Adrenal gland (tissue), 19 donors: ENCODE measurements around the gene BATF. TPM values are rescaled to one million over a fixed set of nuclear protein-coding genes. Genes with fewer than 3 reads are reported as not detected.
"Not testable (repeated sequence)": the region's sequence is repeated elsewhere in the genome, so short reads cannot be mapped to it uniquely, and the experiment has no call there.

Source experiments
- DNase-seq, 7 donors: peaks; one replicate each; pipeline ENCODE4 v3.0.0-alpha.2; 2019 to 2020
- H3K27ac ChIP-seq, 5 donors: fragments of 200-600 bp; sonication (generic) in 4 of 5; 1 replicate in 3 of 5; 2 replicates in 2 of 5; pipeline versions ENCODE4 v1.5.1 to v1.8.0; 2016 to 2020; ENCODE audit warnings: mild to moderate bottlenecking in 1 of 5
- H3K27me3 ChIP-seq: fragments of 200-600 bp; 2 replicates; pipeline ENCODE4 v1.8.0; 2021
- H3K36me3 ChIP-seq, 2 donors: fragments of 200-600 bp; replicated peaks in 1 of 2; 1 replicate in 1 of 2; 2 replicates in 1 of 2; pipeline versions ENCODE4 v1.5.1 to v1.8.0; 2018 to 2022
- H3K4me1 ChIP-seq, 2 donors: fragments of 200-600 bp; replicated peaks in 1 of 2; 1 replicate in 1 of 2; 2 replicates in 1 of 2; pipeline versions ENCODE4 v1.5.1 to v1.8.0; 2018 to 2021
- H3K4me3 ChIP-seq, 4 donors: fragments of 200-600 bp; sonication (generic) in 3 of 4; one replicate each; pipeline ENCODE4 v1.5.1; 2016 to 2018
- H3K9me3 ChIP-seq, 3 donors: fragments of 200-600 bp; sonication (generic) in 1 of 3; replicated peaks in 1 of 3; 1 replicate in 2 of 3; 2 replicates in 1 of 3; pipeline versions ENCODE4 v1.5.1 to v1.8.0; 2016 to 2021
- POLR2A ChIP-seq, 2 donors: fragments of 450-650 bp; IDR thresholded peaks; one replicate each; pipeline ENCODE4 v1.6.1; 2017; ENCODE audit warnings: antibody characterized with exemption in 2 of 2, mild to moderate bottlenecking in 2 of 2, moderate library complexity in 1 of 2
- WGBS, 4 donors: extraction: QIAGEN DNeasy Blood & Tissue Kit in 2 of 4; methylation state at CpG; one replicate each; pipeline versions ENCODE4 v1.1.5 to v1.1.7; 2013 to 2017; 5-methylcytosine and 5-hydroxymethylcytosine counted together
- intact Hi-C, 2 donors: fragments of 100-400 bp; cut with DNase I; formaldehyde crosslinking; loops; one replicate each; pipeline versions ENCODE4 v1.14.1 to v1.15.0; 2022 to 2023
- long read RNA-seq, 10 donors: library from polyadenylated mRNA in 3 of 10; unstranded in 2 of 10; stranded (forward) in 1 of 10; transcript quantifications; one replicate each; pipeline ENCODE4 v2.0.0 and lab custom pipeline, GENCODE V29; 2021 to 2026
- polyA plus RNA-seq, 3 donors: library from polyadenylated mRNA; stranded (reverse); fragments of 200-250 nt in 2 of 3; fragments of 350-450 nt in 1 of 3; fragmentation: Illumina TruSeq in 1 of 3; extraction: RNeasy Lipid Tissue Mini Kit (QIAGEN cat#74804) in 1 of 3; gene quantifications; one replicate each; pipeline ENCODE4 v1.2.3, GENCODE V29; 2013 to 2014
- total RNA-seq, 9 donors: library from RNA; depleted of rRNA in 4 of 9; stranded (reverse); fragments of >200 nt in 4 of 9; fragments of 120-200 nt in 1 of 9; fragmentation: NEBNext Ultra II Directional in 1 of 9; extraction: Animal tissue kit (Norgen Biotek cat#: 25700) in 1 of 9; gene quantifications; one replicate each; pipeline versions ENCODE4 v1.1.0 to v1.2.4, GENCODE V29; 2013 to 2023
- TF ChIP-seq, protein P1 (sequence below), 6 experiments: fragments of 450-650 bp in 4 of 6; fragments of 200-600 bp in 2 of 6; sonication (generic) in 1 of 6; IDR thresholded peaks; 1 replicate in 5 of 6; 2 replicates in 1 of 6; pipeline versions ENCODE4 v1.5.1 to v1.8.0; 2016 to 2021; ENCODE audit warnings: antibody characterized with exemption in 6 of 6, mild to moderate bottlenecking in 2 of 6, moderate library complexity in 1 of 6
- donor health status: healthy with polysubstance abuse.
- donor health status: Bipolar disorder and iron deficiency.
- donor health status: DM: yes; HTN: yes; CAD: no.
- donor health status: DM: no; HTN: no; CAD: no.
- donor health status: DM: no; HTN: no; CAD: no.
- donor health status: DM: yes; HTN: yes; CAD: no.

Gene BATF, protein sequence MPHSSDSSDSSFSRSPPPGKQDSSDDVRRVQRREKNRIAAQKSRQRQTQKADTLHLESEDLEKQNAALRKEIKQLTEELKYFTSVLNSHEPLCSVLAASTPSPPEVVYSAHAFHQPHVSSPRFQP
- total RNA-seq (1 to 10 TPM in 6 of 9 donors, under 1 TPM in 3; 0.67 to 4.7 (median 2.5) TPM), polyA plus RNA-seq (10 to 100 TPM in 1 of 3 donors, 1 to 10 TPM in 1, under 1 TPM in 1; 0.64 to 11.4 (median 7.2) TPM)
- long read RNA-seq, donor 1 = 0 reads
- long read RNA-seq, donor 2 = 0 reads
- long read RNA-seq, donor 3 = 0 reads
- long read RNA-seq, donor 4 = 0 reads
- long read RNA-seq, donor 5, transcript BATF-201 (3 exons, 980 nt) = major isoform, 5 of 5 reads
- long read RNA-seq, donor 5, partial matches to known transcripts = 0 of 5 reads
- long read RNA-seq, donor 5, other reads (novel, unspliced or antisense) = 0 of 5 reads
- long read RNA-seq, donor 6, partial matches to known transcripts = 0 of 1 reads
- long read RNA-seq, donor 6, other reads (novel, unspliced or antisense) = 0 of 1 reads
- long read RNA-seq, donor 7 = 0 reads
- long read RNA-seq, donor 8 = 0 reads
- long read RNA-seq, donor 9 = 0 reads
- long read RNA-seq, donor 10 = 0 reads

DNA sequence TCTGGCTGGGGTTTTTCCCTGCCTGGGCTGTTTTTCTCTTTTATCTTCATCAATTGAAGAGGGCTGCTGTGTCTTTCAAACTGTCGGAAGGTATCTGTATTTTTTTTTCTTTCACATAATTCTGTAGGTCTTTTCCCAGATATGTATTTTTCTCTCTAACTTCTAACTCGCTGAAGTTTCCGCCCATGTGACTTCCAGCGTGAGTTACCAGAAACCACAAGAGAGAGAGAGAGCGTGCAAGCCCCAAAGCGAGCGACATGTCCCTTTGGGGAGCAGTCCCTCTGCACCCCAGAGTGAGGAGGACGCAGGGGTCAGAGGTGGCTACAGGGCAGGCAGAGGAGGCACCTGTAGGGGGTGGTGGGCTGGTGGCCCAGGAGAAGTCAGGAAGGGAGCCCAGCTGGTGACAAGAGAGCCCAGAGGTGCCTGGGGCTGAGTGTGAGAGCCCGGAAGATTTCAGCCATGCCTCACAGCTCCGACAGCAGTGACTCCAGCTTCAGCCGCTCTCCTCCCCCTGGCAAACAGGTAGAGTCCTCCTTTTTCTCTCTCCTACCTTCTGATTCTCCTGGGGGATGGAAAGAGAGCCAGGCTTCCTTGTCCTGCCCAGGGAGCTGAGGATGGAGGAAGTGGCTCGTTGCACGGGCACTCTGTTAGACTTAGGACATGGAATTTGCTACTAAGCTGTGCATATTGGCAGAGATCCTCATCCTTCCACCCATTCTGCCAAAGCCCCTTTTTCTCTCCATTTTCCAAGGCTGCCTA, at the start of gene BATF:
BATF (plus strand) TSS at position 246 of the 759 bp plus-strand sequence; CDS start at position 460, 214 bp downstream.
- no peaks in the 10 kb centered on the region for H3K36me3 ChIP-seq
- H3K27me3 ChIP-seq = no peaks in the 10 kb centered on the region
- intact Hi-C loops = no loop called here
- 75 to 76% (median 75%) methylated on average over 11 to 13 of the region's 13 CpGs for WGBS, 4 donors
- peak within 1 kb of the TSS in 1 of 5 donors; percentile 27 for H3K27ac ChIP-seq
- TF ChIP-seq, protein P1, sequence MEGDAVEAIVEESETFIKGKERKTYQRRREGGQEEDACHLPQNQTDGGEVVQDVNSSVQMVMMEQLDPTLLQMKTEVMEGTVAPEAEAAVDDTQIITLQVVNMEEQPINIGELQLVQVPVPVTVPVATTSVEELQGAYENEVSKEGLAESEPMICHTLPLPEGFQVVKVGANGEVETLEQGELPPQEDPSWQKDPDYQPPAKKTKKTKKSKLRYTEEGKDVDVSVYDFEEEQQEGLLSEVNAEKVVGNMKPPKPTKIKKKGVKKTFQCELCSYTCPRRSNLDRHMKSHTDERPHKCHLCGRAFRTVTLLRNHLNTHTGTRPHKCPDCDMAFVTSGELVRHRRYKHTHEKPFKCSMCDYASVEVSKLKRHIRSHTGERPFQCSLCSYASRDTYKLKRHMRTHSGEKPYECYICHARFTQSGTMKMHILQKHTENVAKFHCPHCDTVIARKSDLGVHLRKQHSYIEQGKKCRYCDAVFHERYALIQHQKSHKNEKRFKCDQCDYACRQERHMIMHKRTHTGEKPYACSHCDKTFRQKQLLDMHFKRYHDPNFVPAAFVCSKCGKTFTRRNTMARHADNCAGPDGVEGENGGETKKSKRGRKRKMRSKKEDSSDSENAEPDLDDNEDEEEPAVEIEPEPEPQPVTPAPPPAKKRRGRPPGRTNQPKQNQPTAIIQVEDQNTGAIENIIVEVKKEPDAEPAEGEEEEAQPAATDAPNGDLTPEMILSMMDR (IDR thresholded peaks at IDR 0.05) = no peak
- no peak for TF ChIP-seq POLR2A (IDR thresholded peaks at IDR 0.05)
- no peaks in the 10 kb centered on the region for H3K9me3 ChIP-seq
- peak within 1 kb of the TSS in 1 of 4 donors; percentile 10 for H3K4me3 ChIP-seq
- no peak for DNase-seq
- H3K4me1 ChIP-seq = peaks cover 0 to 4% of the 10 kb centered on the region in 2 donors

DNA sequence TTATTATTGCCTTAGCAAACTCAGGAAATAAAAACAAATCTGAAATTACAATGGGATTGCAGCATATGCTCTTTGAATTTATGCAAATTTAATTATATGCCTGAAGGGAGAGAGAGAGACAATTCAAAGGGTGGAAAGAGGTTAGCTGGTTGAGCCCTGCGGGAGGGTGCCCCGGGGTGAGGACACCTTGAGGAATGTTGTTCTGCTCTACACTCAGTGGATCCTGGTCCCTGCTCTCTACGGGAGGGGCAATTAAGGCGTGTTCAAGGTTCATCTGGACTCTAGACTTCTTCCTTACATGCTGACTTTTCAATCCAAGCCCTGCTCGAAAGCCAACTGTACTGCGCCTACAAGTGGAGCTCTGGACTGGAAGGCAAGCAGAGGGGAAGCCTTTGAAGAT, 48.1 kb upstream of the BATF start:
- H3K4me1 ChIP-seq, H3K27me3 ChIP-seq, DNase-seq, H3K27ac ChIP-seq, H3K9me3 ChIP-seq, intact Hi-C loops, H3K4me3 ChIP-seq: not testable (repeated sequence)
- H3K36me3 ChIP-seq = peaks cover 0 to 43% of the 10 kb centered on the region in 2 donors
- WGBS, 4 donors = 81 to 90% (median 87%) methylated on average over 6 of the region's 6 CpGs

DNA sequence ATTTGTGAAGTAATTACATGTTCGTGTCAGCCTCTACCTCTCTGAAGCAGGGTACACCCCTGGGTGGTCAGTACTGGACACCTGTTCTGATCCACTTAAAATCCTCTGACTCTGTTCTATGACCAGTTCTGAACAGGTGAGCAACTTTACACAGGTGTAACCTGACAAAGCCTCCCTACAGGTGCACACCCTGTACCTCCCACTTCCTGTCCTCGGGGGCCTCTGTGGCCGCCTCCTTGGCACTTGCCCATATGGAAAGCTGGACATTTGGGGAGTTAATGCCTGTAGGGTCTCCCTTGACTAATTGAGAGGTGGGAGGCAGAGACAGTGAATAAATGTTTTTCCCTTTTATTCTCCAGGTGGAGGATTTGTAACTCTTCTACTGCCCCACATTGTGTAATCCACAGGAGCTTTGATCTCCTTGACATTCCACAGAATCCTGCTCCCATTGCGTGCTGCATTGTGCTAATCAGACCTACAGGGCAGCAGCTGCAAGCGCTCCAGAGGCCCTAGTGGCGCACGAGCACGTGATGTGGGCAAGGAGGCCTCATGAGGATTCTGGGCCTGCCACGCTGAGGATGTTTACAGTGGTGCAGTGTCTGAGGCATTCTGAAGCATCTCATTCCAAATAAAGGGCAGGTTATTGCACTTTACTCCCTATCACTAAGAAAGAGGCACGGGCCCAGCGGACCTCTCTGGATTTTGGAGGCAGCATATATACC, 45.8 kb upstream of the BATF start:
- Histone ChIP-seq H3K27ac (no peak overlapping the region), H3K9me3 (no peaks in the 10 kb centered on the region), H3K27me3 (no peaks in the 10 kb centered on the region), H3K36me3 (peaks cover 0 to 20% of the 10 kb centered on the region in 2 donors), H3K4me3 (no peak overlapping the region), H3K4me1 (no peaks in the 10 kb centered on the region)
- no peak for DNase-seq
- intact Hi-C loops = no loop called here
- WGBS, 4 donors = 77 to 92% (median 91%) methylated on average over 9 to 11 of the region's 11 CpGs
- TF ChIP-seq POLR2A (IDR thresholded peaks at IDR 0.05) = no peak
- TF ChIP-seq, protein P1 (IDR thresholded peaks at IDR 0.05) = no peak

DNA sequence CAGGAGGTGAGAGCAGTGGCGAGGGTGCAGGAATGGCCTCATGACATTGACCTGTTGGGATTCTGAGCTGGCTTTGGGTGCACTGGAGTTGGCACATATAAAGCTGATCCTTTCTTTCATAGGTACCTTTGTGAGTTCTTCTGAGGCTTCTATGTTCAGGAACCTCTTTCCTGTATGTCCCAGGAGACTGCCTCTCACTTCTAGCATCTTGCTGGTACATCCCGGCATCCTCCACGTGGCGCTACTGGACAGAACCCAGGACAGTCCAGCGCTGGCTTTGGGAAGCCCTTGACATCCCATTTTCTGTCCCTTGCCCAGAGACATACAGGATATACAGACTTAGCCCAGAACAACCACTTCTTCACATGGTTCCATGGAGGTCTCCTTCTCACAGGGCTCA, 44.4 kb upstream of the BATF start:
- TF ChIP-seq, protein P1 (IDR thresholded peaks at IDR 0.05) = no peak
- no peak for TF ChIP-seq POLR2A (IDR thresholded peaks at IDR 0.05)
- no peak overlapping the region for H3K4me3 ChIP-seq
- no peaks in the 10 kb centered on the region for H3K27me3 ChIP-seq
- 90 to 100% (median 94%) methylated on average over 5 of the region's 5 CpGs for WGBS, 4 donors
- DNase-seq = no peak
- no peak overlapping the region for H3K27ac ChIP-seq
- peaks cover 0 to 5% of the 10 kb centered on the region in 2 donors for H3K36me3 ChIP-seq
- no peaks in the 10 kb centered on the region for H3K4me1 ChIP-seq
- intact Hi-C loops = no loop called here
- H3K9me3 ChIP-seq = no peaks in the 10 kb centered on the region
